Ascending aorta (tissue), 2 donors: Measurements from ENCODE around the gene RING1. TPM values are rescaled to one million over a fixed set of nuclear protein-coding genes. Genes with fewer than 3 reads are reported as not detected.
"Not testable (repeated sequence)": the region's sequence is repeated elsewhere in the genome, so short reads cannot be mapped to it uniquely, and the experiment has no call there.

ENCODE experiments used
- DNase-seq, 2 donors: peaks; one replicate each; pipeline ENCODE4 v3.0.0-alpha.2; 2019; ENCODE audit warnings: low spot score in 2 of 2
- H3K27ac ChIP-seq, 2 donors: fragments of 200-600 bp; sonication (generic); one replicate each; pipeline ENCODE4 v1.5.1; 2016 to 2017; ENCODE audit warnings: mild to moderate bottlenecking in 1 of 2
- H3K27me3 ChIP-seq: fragments of 200-600 bp; sonication (generic); one replicate; pipeline ENCODE4 v1.5.1; 2017
- H3K36me3 ChIP-seq, 2 donors: fragments of 200-600 bp; sonication (generic); one replicate each; pipeline ENCODE4 v1.5.1; 2016
- H3K4me1 ChIP-seq, 2 donors: fragments of 200-600 bp; sonication (generic); one replicate each; pipeline ENCODE4 v1.5.1; 2016 to 2017; ENCODE audit warnings: mild to moderate bottlenecking in 1 of 2
- H3K4me3 ChIP-seq, 2 donors: fragments of 200-600 bp; sonication (generic); one replicate each; pipeline ENCODE4 v1.5.1; 2016 to 2017; ENCODE audit warnings: mild to moderate bottlenecking in 1 of 2
- H3K9me3 ChIP-seq, 2 donors: fragments of 200-600 bp; sonication (generic); one replicate each; pipeline ENCODE4 v1.5.1; 2016
- intact Hi-C: fragments of 100-400 bp; cut with DNase I; formaldehyde crosslinking; loops from one replicate; pipeline ENCODE4 v1.15.1; 2023
- total RNA-seq: library from RNA; depleted of rRNA; stranded (reverse); fragments of >200 nt; gene quantifications from one replicate; pipeline ENCODE4 v1.1.0, GENCODE V29; 2016
- TF ChIP-seq, protein P1 (sequence below), 3 experiments: fragments of 200-600 bp in 2 of 3; fragments of 450-650 bp in 1 of 3; sonication (generic) in 2 of 3; IDR thresholded peaks; one replicate each; pipeline ENCODE4 v1.5.1; 2016 to 2019; ENCODE audit warnings: antibody characterized with exemption in 3 of 3, mild to moderate bottlenecking in 1 of 3, moderate library complexity in 1 of 3

Gene RING1
- total RNA-seq, 1 donor from 2014 or later, result 28.5 TPM

DNA sequence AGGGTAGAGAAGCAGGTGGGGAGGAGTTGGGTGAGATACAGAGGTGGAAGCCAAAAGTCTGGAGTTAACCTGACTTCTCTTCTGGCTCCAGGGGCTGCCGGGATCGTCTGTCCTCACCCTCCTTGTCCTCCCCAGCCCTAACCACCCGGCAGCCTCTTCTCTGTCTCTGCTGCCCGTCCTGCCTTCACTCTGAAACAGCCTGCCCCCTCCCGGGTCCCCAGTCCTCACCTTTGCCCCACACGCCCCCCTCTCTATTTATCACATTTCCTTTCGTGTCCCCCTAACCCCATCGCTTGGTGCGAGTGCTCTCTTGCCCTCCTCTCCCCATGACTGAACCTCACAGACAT is 5.7 kb downstream of the RING1 start:
- H3K4me1 ChIP-seq, result peaks cover 1 to 5% of the 10 kb centered on the region in 2 donors
- TF ChIP-seq, protein P1, sequence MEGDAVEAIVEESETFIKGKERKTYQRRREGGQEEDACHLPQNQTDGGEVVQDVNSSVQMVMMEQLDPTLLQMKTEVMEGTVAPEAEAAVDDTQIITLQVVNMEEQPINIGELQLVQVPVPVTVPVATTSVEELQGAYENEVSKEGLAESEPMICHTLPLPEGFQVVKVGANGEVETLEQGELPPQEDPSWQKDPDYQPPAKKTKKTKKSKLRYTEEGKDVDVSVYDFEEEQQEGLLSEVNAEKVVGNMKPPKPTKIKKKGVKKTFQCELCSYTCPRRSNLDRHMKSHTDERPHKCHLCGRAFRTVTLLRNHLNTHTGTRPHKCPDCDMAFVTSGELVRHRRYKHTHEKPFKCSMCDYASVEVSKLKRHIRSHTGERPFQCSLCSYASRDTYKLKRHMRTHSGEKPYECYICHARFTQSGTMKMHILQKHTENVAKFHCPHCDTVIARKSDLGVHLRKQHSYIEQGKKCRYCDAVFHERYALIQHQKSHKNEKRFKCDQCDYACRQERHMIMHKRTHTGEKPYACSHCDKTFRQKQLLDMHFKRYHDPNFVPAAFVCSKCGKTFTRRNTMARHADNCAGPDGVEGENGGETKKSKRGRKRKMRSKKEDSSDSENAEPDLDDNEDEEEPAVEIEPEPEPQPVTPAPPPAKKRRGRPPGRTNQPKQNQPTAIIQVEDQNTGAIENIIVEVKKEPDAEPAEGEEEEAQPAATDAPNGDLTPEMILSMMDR (IDR thresholded peaks at IDR 0.05), result no peak
- no peaks in the 10 kb centered on the region for H3K9me3 ChIP-seq
- no peaks in the 10 kb centered on the region for H3K27me3 ChIP-seq
- intact Hi-C loops, result no loop called here
- peaks cover 0 to 11% of the 10 kb centered on the region in 2 donors for H3K36me3 ChIP-seq
- H3K27ac ChIP-seq, result peak overlapping the region in 1 of 2 donors; percentile 49
- DNase-seq, result no peak
- H3K4me3 ChIP-seq, result peak overlapping the region; percentile 51 to 72

- no peaks in the 10 kb centered on the region for H3K27me3 ChIP-seq
- peak in 1 of 2 donors; percentile 46 for DNase-seq
- H3K27ac ChIP-seq, result no peak overlapping the region
- peaks cover 0 to 5% of the 10 kb centered on the region in 2 donors for H3K4me1 ChIP-seq
- peaks cover 0 to under 1% of the 10 kb centered on the region in 2 donors for H3K36me3 ChIP-seq
- no peak overlapping the region for H3K4me3 ChIP-seq
- TF ChIP-seq, protein P1 (IDR thresholded peaks at IDR 0.05), result no peak
- H3K9me3 ChIP-seq, result no peaks in the 10 kb centered on the region
- intact Hi-C loops, result no loop called here
Measured at GRCh38 chr6:33215271-33216116, 7.2 kb downstream of the RING1 start.

- H3K4me3 ChIP-seq, result no peak overlapping the region
- intact Hi-C loops, result no loop called here
- H3K27ac ChIP-seq, result no peak overlapping the region
- no peaks in the 10 kb centered on the region for H3K9me3 ChIP-seq
- TF ChIP-seq, protein P1 (IDR thresholded peaks at IDR 0.05), result no peak
- no peaks in the 10 kb centered on the region for H3K36me3 ChIP-seq
- H3K4me1 ChIP-seq, result peaks cover 0 to 5% of the 10 kb centered on the region in 2 donors
- DNase-seq, result peak in 1 of 2 donors; percentile 53
- no peaks in the 10 kb centered on the region for H3K27me3 ChIP-seq
Measured at GRCh38 chr6:33216117-33216649, 7.9 kb downstream of the RING1 start.

DNA sequence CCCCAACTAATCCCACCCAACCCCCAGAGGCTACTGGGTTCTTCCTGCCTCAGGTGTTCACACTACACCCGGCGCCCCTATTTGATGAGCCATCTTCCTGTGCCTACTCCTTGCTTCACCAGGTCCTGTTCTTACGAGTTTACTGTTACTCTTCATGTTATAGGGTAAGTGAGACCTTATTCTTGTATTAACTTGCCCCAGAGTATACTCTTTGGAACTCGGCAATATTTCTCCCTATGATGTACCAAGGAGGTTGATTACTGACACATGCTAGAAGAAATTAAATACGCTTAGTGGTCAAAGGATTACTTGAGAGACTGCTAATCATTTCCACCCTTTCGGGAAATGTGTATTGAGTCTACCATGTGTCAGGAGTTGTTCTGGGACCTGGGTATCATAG is 8.9 kb downstream of the RING1 start:
- Histone ChIP-seq H3K4me1 (peaks cover 0 to 5% of the 10 kb centered on the region in 2 donors), H3K36me3 (no peaks in the 10 kb centered on the region), H3K27me3 (no peaks in the 10 kb centered on the region), H3K4me3 (no peak overlapping the region), H3K9me3 (no peaks in the 10 kb centered on the region), H3K27ac (no peak overlapping the region)
- intact Hi-C loops, result no loop called here
- TF ChIP-seq, protein P1 (IDR thresholded peaks at IDR 0.05), result no peak
- DNase-seq, result no peak

DNA sequence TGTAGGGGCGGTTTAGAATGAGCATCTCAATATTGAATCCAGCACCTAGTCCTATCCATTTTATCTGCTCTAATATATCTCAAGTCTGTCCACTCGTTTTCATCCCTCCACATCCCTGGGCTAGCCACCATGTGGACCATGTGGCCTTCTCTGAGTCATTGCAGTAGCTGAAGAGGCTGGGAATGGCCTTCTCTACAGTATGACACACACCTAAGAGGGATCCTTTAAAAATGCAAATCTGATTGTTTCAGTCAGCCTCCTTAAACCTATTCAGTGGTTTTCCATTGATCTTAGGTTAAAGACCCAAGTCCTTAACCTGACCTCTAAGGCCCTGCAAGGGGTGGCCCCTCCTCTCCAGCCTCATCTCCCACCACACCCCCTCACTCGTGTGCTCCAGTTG is 9.4 kb downstream of the RING1 start:
- DNase-seq, result no peak
- Histone ChIP-seq H3K27ac (no peak overlapping the region), H3K4me1 (peaks cover 0 to 5% of the 10 kb centered on the region in 2 donors), H3K9me3 (no peaks in the 10 kb centered on the region), H3K36me3 (no peaks in the 10 kb centered on the region), H3K4me3 (no peak overlapping the region), H3K27me3 (no peaks in the 10 kb centered on the region)
- TF ChIP-seq, protein P1 (IDR thresholded peaks at IDR 0.05), result no peak
- intact Hi-C loops, result no loop called here

- H3K27ac ChIP-seq, H3K4me3 ChIP-seq, H3K4me1 ChIP-seq, intact Hi-C loops, H3K36me3 ChIP-seq, H3K9me3 ChIP-seq, H3K27me3 ChIP-seq, DNase-seq: not testable (repeated sequence)
Measured at GRCh38 chr6:33226503-33227120, 18.3 kb downstream of the RING1 start.
